ELF-1 (cell line): ENCODE results near the gene TMEM273.
"Not testable (repeated sequence)": the region's sequence is repeated elsewhere in the genome, so short reads cannot be mapped to it uniquely, and the experiment has no call there.

Experiments
- DNase-seq: peaks from one replicate; pipeline ENCODE4 v3.0.0-alpha.2; 2016; ENCODE audit warnings: low read depth, low spot score

The TMEM273 gene

GRCh38 chr10:49205206-49205605 is 17.0 kb upstream of the TMEM273 start:
- no peak for DNase-seq

- DNase-seq, result no peak
Measured at GRCh38 chr10:49204119-49204518, 15.9 kb upstream of the TMEM273 start.

- DNase-seq, result no peak
Measured at GRCh38 chr10:49202266-49202665, 14.1 kb upstream of the TMEM273 start.

DNA sequence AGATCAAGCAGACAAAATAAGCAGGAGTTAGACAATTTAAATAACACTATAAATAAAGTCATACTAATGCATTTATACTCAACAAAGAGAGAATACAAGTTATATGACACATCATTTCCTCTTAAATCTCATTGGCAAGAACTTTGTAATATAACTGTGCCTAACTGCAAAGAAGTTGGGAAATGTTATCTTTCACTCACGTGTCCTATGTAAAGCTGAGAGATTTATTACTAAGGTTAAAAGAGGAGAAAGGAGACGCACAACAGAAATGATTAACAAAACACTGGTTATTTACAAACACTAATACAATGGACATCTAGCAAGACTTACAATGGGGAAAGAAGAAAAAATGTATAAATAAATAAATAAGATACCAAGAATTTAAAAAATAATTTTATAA is 12.7 kb upstream of the TMEM273 start:
- DNase-seq, result no peak

- DNase-seq, result no peak
Measured at GRCh38 chr10:49197171-49197570, 9.0 kb upstream of the TMEM273 start.

DNA sequence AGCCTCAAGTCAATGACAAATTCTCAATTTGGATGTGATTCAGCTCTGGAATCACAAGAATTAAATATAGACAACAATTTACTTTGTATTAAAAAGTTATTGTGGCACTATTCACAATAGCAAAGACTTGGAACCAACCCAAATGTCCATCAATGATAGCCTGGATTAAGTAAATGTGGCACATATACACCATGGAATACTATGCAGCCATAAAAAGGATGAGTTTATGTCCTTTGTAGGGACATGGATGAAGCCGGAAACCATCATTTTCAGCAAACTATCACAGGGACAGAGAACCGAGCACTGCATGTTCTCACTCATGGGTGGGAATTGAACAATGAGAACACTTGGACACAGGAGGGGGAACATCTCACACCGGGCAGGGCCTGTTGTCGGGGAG is 7.7 kb upstream of the TMEM273 start:
- not testable (repeated sequence) for DNase-seq

GRCh38 chr10:49194212-49194920 is 6.2 kb upstream of the TMEM273 start:
- no peak for DNase-seq

GRCh38 chr10:49191349-49191748 is 3.2 kb upstream of the TMEM273 start:
- no peak for DNase-seq

DNA sequence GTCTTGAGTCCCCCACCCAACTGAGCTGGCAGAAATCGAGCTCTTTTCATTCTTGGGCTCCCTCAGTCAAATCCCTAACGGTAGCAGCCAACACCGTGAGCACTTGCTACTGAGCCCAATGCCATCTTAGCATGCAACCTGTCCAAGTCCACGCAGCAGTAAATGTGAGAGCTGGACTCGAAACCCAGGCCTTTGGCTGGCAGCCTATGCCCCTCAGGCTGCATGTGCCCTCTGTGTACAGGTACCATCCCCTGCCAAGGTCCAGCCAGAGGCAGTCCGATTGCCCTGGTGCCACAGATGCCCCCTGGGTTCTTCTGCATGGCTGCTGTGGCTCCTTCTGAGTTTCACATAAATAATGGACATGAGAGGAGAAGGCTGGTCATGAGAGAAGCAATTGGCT is 1.2 kb upstream of the TMEM273 start:
- no peak for DNase-seq

DNA sequence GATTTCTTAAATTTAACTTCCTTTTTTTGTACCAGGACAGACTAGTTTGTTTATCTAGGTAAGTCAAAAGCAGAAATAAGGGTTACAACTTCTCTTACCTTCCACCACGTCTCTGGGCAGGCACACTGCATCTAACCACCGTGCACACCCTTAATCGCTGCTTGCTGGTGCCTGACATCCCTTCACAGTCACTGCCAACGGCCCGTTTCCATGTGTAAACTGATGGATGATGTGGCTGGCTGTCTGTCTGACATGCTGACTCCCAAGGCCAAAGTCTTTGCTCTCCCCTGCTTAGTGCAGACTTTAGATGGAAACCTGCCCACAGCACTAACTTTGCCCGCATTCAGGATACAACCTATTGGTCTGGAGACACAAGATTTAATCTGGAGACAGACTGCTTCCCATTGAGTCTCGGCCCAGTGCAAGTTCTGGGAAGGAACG is 1.1 kb downstream of the TMEM273 start:
- no peak for DNase-seq

- DNase-seq, result no peak
Measured at GRCh38 chr10:49186613-49187012, 1.6 kb downstream of the TMEM273 start.

GRCh38 chr10:49185213-49185612 is 3.0 kb downstream of the TMEM273 start:
- DNase-seq, result no peak

GRCh38 chr10:49184642-49185111 is 3.5 kb downstream of the TMEM273 start:
- no peak for DNase-seq

- DNase-seq, result no peak
Measured at GRCh38 chr10:49183596-49184542, 4.3 kb downstream of the TMEM273 start.

DNA sequence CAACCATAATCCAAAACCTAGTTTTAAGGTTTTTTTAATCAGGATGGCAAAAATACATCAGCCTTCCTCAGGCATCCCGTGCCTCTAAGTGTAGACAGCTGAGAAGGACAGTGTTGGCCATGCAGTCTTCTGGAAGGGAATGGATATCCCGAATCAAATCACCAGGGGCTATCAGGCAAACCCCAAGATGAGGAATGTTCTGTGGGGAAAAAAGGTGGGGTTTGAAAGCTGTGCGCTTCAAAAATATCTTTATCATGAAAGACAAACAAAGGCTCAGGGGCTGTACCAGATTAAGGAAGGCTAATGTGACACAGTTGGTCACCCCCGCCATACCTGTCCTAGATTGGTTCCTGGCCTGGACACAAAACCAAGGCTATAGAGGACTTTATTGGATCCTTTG is 5.4 kb downstream of the TMEM273 start:
- no peak for DNase-seq

- no peak for DNase-seq
Measured at GRCh38 chr10:49180444-49180860, 7.7 kb downstream of the TMEM273 start.

GRCh38 chr10:49179699-49180443 is 8.3 kb downstream of the TMEM273 start:
- no peak for DNase-seq

DNA sequence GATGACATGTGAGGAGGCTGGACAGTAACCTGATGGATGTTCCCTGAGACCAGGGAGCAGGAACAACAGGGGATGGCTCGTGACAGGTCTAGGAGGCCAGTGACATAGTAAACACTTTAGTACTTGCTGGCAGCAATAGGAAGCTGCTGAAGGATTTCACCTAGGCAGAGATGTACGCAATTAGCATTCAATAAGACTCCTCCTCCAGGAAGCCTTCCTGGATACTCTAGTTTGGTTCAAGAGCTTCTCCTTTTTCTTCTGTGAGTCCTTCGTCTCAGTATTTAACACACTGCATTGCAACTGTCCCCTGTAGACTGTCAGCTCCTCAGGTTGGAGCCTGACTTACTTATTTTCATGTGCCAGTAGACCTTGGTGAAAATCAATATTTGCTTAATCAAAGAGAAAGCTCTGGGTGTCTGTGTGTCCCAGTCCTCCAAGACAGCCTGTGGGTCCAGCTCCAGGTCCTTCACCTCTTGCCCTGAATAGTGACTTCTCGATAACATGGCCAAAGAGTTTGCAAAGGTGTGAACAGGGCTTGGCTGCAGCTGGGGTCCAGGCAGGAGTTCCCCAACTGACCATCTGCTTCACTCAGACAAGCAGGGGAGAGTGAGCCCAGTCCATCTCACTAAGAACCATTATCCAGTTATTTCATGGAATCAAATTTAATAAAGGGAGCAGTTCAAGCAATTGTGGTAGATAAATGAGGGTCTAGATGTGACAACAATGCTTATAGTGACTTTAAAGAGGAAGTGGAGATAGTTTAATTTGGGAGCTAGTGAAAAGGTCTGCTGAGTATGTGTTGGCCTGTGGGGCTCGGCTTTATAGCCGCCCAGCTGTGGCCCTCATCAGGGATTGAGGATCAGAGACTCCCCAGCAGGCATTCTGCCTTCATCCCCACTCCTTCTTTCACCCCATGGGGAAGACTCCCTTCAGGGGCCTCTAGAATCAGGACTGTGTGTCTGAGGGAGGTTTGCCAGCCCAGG is 9.4 kb downstream of the TMEM273 start:
- DNase-seq, result no peak

DNA sequence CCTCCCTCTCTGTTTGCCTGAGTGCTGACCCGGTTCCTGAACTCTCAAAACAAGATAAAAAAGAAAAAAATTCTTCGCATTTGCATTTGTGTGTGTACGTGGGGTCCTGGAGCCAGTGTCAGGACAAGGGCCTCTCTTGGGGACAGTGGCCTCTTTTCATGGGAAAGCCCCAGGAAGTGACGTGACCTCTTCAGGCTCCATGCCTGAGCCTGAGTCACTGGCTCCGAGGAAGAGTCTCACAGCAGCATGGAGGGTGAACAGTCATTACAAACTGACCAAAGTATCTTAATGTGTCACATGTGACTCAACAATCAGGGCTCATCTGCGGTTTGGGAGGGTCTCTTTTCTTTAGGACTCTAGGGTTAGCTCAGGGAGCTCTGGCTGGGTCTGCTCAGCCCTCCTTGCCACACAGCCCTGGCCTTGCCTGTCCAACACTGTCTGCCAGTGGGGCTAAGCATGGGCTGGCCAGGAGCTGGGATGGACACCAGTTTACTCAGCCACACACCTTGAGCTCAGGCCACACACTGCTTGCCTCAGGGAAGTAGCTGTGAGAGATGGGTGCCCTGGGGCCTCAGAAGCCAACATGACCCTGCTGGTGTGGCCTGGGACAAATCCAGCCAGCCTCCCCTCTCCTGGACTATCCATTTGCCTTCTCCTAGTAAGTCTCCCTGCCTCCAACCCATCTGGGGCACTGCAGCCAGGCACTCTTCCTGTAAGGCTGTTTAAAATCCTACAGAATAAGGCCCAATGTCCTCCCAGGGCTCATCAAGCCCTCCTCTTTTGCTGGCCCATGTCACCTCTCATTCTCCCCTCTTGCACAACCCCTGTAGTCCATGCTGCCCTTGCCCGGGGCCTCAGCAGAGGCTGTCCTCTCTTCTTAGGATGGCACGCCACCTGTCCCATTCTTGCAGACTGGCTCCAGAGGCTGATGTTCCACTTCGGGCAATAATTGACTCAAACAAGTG is 10.5 kb downstream of the TMEM273 start:
- no peak for DNase-seq
